NCI-H1417 treated with DMSO at 0.1 percent for 48 hours (cell line): Measurements from ENCODE around the gene PACS1.
A peak's percentile ranks its signal among the peaks of the same experiment; 100 is the strongest.

Source experiments
- DNase-seq: peaks from one replicate; lab custom pipeline; 2025; lab: John Stamatoyannopoulos, UW

Gene PACS1

DNA sequence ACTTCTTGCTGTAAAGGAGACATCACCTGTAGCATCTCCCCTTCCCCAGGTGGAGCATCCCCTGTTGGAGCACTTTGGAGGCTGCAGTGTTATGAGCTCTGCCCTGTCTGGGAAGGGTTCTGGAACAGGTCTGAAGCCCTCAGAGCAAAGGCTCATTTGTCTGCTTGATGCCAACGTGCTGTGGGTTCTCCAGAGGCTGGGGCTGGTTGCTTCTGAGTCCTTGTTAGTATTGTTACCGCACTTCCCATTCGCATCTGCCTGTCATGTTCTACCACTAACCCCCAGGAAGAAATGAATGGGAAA is 73.1 kb downstream of the PACS1 start:
- no peak for DNase-seq

GRCh38 chr11:66143996-66144678 is 74.1 kb downstream of the PACS1 start:
- DNase-seq: no peak

GRCh38 chr11:66146074-66146473 is 76.0 kb downstream of the PACS1 start:
- no peak for DNase-seq

DNA sequence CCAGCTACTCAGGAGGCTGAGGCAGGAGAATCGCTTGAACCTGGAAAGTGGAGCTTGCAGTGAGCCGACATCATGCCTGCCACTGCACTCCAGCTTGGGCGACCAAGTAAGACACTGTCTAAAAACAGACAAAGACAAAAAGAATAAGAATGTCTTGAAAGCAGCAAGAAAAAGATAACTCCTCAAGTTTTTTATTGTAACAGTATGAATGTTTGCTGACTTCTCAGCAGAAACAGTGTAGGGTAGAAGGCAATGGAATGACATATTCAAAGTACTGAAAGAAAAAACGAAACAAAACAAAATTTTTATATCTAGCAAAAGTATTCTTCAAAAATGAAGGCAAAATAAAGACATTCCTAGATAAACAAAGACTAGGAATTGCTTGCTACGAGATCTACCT is 76.9 kb downstream of the PACS1 start:
- no peak for DNase-seq

- DNase-seq: no peak
Observed at GRCh38 chr11:66150140-66150539, 80.1 kb downstream of the PACS1 start.

GRCh38 chr11:66150725-66151124 is 80.7 kb downstream of the PACS1 start:
- no peak for DNase-seq

- no peak for DNase-seq
Observed at GRCh38 chr11:66151273-66151672, 81.2 kb downstream of the PACS1 start.

GRCh38 chr11:66154109-66154508 is 84.0 kb downstream of the PACS1 start:
- no peak for DNase-seq

DNA sequence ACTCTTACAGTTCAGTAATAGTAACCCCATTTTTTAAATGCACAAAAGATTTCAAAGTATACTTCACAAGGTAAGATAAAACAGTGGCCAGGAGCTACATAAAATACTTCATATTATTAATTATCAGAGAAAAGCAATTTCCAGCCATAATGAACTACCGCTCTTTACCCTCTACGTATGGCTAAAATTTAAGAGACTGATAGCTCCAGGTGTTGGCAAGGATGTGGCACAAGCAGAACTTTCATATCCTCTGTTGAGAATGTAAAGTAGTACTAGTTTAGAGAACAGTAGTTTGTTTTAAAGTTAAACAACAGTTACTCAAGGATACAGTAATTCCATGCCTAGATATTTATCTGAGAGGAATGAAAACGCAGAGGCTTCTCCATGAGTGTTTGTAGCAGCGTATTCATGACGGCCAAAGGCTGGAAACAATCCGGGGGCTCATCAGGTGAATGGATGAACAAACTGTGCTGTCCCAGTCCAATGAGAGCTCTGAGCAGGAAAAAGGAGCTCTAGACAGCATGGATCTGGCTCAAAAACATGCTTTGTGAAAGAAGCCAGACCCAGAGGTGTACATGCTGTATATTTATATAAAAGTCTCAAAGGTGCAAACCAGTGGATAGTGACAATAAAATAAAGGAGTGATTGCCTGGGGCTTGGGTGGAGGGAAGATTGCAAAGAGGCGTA is 85.5 kb downstream of the PACS1 start:
- DNase-seq: no peak

- no peak for DNase-seq
Observed at GRCh38 chr11:66157182-66157864, 87.3 kb downstream of the PACS1 start.

DNA sequence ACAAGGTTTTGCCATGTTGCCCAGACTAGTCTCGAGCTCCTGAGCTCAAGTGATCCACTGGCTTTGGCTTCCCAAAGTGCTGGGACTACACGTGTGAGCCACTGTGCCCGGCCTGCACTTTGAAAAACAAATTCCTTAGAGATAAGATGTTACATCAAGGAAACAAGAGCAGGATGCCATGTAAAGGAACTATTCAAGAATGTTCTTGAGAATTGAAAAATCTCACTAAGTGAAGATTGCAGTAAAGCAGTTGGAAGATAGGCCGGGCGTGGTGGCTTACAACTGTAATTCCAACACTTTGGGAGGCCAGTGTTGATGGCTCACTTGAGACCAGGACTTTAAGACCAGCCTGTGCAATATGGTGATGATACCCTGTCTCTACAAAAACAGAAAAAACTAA is 88.1 kb downstream of the PACS1 start:
- no peak for DNase-seq

DNA sequence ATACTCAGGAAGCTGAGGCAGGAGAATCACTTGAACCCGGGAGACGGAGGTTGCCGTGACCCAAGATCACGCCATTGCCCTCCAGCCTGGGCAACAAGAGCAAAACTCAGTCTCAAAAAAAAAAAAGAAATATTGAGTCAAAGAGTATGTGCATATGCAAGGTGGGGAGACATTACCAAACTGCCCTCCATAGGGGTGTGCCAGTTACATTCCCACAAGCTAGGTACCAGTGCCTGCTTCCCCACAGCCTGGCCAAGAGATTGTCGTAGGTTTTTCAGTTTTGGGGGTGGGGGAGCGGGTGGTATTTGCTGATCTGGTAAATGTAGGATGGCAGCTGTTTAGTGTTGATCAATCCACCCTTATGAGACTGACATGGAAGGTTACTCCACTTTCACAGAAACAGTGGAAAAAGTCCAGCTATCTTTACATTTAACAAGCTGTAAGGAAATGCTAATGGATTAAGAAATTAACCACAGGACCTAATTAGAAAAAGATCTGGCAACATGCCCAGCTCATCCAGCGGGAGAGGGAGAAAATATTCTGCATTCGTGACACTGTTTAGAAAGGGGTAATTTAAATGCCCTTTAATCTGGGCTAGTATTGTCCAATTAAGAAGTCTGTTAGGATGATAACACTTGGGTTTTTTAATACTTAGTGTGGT is 89.4 kb downstream of the PACS1 start:
- no peak for DNase-seq

- no peak for DNase-seq
Observed at GRCh38 chr11:66160709-66161108, 90.6 kb downstream of the PACS1 start.

DNA sequence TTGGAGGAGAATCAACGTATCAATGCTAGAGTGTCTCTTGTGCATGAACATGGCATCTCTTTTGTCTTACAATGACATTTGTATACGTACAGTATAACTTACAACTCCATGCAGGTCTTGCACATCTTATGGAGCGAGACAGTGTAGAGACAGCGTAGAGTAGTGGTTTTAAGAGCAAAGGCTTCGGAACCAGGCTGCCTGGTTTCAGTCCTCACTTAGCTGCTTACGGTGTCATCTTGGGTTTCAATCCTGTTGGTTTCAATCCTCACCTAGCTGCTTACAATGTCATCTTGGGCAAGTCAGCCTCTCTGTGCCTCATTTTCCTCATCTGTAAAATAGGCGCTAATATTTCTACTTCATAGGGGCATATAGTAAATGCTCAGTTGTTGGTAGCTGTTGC is 98.2 kb downstream of the PACS1 start:
- DNase-seq: no peak

DNA sequence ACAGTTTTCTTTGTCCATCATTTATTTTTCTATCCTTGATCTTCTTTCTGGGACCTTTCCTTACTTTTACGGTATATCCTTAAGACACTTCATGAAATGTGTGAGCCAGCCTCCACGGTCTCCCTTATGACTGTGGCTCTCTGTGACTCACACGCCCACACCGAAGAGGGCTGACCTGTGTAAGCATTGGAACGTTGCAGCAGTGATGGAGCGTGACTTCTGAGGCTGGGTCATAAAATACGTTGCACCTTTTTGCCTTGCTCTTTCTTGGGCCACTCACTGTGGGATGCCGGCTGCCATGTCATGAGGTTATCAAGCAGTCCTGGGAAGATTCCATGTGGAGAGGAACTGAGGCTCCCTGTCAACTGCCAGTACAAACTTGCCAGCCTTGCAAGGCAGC is 102.1 kb downstream of the PACS1 start:
- no peak for DNase-seq

GRCh38 chr11:66176650-66177049 is 106.6 kb downstream of the PACS1 start:
- no peak for DNase-seq

DNA sequence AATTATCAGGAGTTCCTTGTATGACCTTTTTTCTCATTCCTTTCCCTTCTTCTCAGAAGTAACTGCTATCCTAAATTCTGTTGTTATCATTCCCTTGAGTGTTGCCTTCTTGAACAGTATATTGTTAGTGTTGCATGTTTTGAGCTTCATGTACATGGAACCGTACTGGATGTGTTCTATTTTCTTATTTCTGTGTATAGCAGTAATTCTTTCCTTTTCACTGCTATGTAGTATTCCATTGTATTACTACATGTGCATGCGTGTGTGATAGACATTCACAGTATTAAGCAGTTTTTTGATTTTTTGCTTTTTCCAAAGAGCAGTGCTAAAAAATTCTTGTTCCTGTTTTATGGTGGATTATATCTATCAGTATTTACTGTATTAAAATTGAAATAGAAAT is 108.1 kb downstream of the PACS1 start:
- no peak for DNase-seq

GRCh38 chr11:66178871-66179270 is 108.8 kb downstream of the PACS1 start:
- DNase-seq: no peak

DNA sequence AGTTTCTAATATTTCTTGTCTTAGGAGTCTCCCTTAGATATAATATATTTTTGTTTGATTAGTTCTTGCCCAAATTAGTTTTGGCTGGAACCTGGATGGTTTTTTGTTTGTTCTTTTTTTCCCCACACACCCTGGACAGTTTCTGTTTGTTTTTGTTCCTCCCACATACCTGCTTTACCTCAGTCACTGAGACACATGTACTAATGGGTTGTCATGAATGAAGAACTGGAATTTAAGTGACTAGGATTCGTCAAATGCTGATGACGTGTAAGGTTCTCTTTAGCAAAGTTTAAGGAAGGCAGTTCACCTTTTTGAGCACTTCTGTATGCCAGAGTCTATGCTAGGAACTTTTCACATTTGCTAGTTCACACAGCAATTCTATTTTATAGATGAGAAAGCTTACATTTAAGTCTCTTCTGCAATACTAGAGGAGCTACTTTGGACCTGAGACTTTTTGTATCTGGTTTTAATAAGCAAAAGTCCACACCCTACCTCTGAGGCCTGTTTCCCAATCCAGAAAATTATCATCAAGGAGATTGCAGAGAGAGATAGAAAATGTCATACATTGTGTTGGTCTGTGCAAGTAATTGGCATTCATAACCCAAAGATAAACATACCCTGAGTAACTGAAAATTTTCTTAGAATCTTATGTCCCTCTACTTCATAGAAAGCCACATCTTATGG is 111.7 kb downstream of the PACS1 start:
- no peak for DNase-seq

DNA sequence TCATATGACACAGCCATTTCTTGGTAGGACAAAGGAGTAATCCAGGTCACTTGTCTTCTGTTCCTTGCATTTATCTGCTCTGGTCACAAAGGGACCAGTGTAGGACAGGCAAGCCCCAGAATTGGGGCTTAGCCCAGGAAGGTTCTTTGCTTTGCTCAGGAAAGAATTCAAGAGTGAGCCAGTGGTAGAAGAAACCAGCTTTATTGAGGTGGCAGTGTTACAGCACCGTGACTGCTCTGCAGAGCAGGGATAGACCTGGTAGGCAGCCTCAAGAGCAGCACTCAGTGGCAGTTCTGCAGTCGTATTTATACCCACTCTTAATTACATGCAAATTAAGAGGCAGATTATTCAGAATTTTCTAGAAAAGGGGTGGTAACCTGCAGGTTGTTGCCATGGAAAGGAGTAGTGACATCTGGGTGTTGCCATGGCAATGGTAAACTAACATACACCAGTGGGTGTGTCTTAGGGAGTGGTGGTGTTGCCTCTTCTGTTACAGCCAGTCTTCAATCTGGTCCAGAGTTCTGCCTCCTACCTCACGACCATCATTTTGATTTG is 113.5 kb downstream of the PACS1 start:
- DNase-seq: no peak

- no peak for DNase-seq
Observed at GRCh38 chr11:66184728-66185127, 114.7 kb downstream of the PACS1 start.

DNA sequence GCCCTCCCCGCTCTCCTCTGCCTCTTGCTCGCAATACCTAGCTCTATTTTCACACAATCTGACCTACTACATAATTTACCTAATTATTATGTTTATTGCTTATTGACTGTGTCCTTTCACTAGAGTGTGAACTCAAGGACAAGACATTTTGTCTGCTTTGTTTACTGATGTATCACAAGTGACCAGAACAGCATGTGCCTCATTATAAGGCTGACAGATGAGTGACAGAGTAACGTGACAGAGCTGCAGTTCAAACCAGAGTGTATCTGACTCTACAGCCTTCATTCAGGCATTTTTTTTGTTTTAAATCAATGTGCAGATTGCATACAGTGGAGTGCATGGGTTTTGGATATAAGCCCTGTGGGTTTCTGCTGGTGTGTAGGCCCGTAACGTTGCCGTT is 116.4 kb downstream of the PACS1 start:
- DNase-seq: peak; percentile 10
